Measurements from ENCODE around the gene POLR3E. TPM values are rescaled to one million over a fixed set of nuclear protein-coding genes. Genes with fewer than 3 reads are reported as not detected.

Gene POLR3E, protein sequence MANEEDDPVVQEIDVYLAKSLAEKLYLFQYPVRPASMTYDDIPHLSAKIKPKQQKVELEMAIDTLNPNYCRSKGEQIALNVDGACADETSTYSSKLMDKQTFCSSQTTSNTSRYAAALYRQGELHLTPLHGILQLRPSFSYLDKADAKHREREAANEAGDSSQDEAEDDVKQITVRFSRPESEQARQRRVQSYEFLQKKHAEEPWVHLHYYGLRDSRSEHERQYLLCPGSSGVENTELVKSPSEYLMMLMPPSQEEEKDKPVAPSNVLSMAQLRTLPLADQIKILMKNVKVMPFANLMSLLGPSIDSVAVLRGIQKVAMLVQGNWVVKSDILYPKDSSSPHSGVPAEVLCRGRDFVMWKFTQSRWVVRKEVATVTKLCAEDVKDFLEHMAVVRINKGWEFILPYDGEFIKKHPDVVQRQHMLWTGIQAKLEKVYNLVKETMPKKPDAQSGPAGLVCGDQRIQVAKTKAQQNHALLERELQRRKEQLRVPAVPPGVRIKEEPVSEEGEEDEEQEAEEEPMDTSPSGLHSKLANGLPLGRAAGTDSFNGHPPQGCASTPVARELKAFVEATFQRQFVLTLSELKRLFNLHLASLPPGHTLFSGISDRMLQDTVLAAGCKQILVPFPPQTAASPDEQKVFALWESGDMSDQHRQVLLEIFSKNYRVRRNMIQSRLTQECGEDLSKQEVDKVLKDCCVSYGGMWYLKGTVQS
- total RNA-seq (2022) (95.2 and 96.4 TPM in 2 replicates), Bru-seq, nascent RNA (percentile 84 among the genes with signal in this experiment), BruChase-seq, experiment 1, labeled RNA remaining after a 6-hour chase (percentile 83 among the genes with signal in this experiment), BruChase-seq, experiment 2, labeled RNA remaining after a 2-hour chase (percentile 83 among the genes with signal in this experiment)
- long read RNA-seq, transcript POLR3E-201 (21 exons, 3,697 nt), result major isoform, 21 of 50 reads
- long read RNA-seq, partial matches to known transcripts, result 16 of 50 reads
- long read RNA-seq, other reads (novel, unspliced or antisense), result 11 of 50 reads

DNA sequence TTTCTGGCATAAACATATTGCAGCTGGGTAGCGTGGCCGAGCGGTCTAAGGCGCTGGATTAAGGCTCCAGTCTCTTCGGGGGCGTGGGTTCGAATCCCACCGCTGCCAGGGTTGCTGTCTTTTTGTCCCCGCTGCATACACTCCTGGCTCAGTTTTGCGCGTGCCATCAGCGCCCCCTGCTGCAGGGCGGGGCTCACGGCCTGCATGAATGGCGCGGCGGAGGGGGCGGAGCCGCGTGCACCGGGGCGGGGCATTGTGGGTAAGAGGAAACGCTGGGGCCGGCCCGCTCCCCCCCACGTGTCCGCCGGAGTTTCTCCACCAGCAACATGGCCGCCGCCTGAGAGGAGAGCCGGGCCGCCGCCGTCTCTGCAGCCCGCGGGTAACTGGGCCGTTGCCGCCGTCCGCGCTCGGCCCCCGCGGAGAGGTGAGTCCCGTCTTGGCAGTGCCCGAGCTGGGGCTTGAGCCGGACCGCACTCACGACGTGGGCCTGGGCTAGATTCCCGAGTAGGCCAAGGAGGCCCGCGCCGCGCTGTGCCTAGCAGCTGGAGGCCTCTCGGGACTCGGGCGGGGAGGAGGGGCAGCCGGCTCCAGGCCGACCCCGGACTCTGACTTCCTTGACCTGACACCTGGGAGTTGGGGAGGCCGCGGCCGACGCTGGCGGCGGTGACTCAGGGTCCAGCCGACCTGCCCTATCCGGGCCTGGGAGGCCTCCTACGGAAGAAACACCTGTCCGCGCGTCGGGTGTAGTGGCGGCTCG lies at the start of gene POLR3E:
POLR3E (plus strand) TSS at position 296 of the 757 bp plus-strand sequence. CDS start 5,560 bp downstream, outside the sequence.
- Mint-ChIP-seq H3K4me3 (ENCODE audit: low read depth, unreplicated experiment) (peak within 1 kb of the TSS; percentile 97), H3K4me1 (ENCODE audit: low read depth, unreplicated experiment) (peaks cover 22% of the 10 kb centered on the region), H3K9me3 (ENCODE audit: low read depth, unreplicated experiment) (no peaks in the 10 kb centered on the region), H3K27me3 (ENCODE audit: unreplicated experiment) (no peaks in the 10 kb centered on the region), H3K27ac (ENCODE audit: unreplicated experiment) (peak within 1 kb of the TSS; percentile 99), H3K36me3 (ENCODE audit: insufficient read depth, unreplicated experiment) (peaks cover 42% of the 10 kb centered on the region)
- DNase-seq, result peak; percentile 100
- intact Hi-C loops (cut with micrococcal nuclease; ENCODE audit: unreplicated experiment), result loop anchor here (1.0 to 2.0 kb wide), 3 partner anchors 60 to 102 kb away; no protein-coding TSS in a partner anchor
- CTCF ChIA-PET, result interaction anchor here (0.7 to 2.1 kb wide), 8 partner anchors 61 to 109 kb away, joined by 3 to 15 read pairs (median 3); partner anchors contain the start of gene EEF2K
- TF ChIP-seq, protein P1, sequence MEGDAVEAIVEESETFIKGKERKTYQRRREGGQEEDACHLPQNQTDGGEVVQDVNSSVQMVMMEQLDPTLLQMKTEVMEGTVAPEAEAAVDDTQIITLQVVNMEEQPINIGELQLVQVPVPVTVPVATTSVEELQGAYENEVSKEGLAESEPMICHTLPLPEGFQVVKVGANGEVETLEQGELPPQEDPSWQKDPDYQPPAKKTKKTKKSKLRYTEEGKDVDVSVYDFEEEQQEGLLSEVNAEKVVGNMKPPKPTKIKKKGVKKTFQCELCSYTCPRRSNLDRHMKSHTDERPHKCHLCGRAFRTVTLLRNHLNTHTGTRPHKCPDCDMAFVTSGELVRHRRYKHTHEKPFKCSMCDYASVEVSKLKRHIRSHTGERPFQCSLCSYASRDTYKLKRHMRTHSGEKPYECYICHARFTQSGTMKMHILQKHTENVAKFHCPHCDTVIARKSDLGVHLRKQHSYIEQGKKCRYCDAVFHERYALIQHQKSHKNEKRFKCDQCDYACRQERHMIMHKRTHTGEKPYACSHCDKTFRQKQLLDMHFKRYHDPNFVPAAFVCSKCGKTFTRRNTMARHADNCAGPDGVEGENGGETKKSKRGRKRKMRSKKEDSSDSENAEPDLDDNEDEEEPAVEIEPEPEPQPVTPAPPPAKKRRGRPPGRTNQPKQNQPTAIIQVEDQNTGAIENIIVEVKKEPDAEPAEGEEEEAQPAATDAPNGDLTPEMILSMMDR (IDR thresholded peaks at IDR 0.05; ENCODE audit: unreplicated experiment), result peak; percentile 94
- no TSS peak for BruUV-seq (replicated peaks)

DNA sequence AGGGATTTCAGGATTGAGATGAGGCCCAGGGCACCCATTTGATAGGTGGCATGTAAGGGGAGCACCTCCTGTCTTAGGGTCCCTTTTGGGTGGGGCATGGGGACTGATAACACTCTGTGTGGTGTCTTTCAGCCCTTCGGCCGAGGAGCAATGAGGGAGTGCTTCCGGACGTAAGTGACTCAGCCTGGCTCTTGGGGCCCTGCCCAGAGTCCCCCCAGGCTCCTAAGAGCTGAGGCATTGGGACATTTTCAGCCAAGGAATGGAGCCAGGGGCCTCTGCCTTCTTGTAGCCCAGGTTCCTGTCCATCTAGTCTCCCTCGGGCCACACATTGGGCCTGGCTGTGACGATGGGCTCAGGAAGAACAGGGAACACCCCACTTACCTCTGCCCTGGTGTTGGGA lies 46.7 kb upstream of the POLR3E start:
- intact Hi-C loops (cut with micrococcal nuclease; ENCODE audit: unreplicated experiment), result no loop called here
- TF ChIP-seq, protein P1 (IDR thresholded peaks at IDR 0.05; ENCODE audit: unreplicated experiment), result no peak
- CTCF ChIA-PET, result no interaction called here
- H3K4me3 Mint-ChIP-seq (ENCODE audit: low read depth, unreplicated experiment), result no peak overlapping the region
- H3K27me3 Mint-ChIP-seq (ENCODE audit: unreplicated experiment), result no peaks in the 10 kb centered on the region
- H3K9me3 Mint-ChIP-seq (ENCODE audit: low read depth, unreplicated experiment), result peaks cover 2% of the 10 kb centered on the region
- H3K27ac Mint-ChIP-seq (ENCODE audit: unreplicated experiment), result no peak overlapping the region
- BruUV-seq (replicated peaks), result no TSS peak
- DNase-seq, result no peak
- H3K4me1 Mint-ChIP-seq (ENCODE audit: low read depth, unreplicated experiment), result no peaks in the 10 kb centered on the region
- peaks cover 18% of the 10 kb centered on the region for H3K36me3 Mint-ChIP-seq (ENCODE audit: insufficient read depth, unreplicated experiment)

DNA sequence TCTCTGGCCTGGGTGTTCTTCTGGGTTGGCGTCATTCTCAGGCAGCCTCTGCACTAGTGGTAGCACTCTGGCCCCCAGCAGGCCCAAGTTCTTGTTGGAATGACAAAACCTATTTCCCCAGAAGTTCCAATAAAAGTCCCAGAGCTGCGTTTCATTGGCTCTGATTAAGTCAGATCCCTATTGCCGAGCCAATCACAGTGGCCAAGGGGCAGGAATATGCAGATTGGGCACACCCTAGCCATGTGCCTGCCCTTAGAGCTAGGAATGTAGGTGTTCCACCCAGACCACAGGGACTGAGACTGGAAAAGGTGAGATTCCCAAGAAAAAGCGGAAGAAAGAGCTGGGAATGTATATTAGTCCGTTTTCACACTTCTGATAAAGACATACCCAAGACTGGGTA lies 44.9 kb upstream of the POLR3E start:
- DNase-seq, result no peak
- Mint-ChIP-seq H3K4me1 (ENCODE audit: low read depth, unreplicated experiment) (no peaks in the 10 kb centered on the region), H3K27ac (ENCODE audit: unreplicated experiment) (no peak overlapping the region), H3K27me3 (ENCODE audit: unreplicated experiment) (no peaks in the 10 kb centered on the region), H3K4me3 (ENCODE audit: low read depth, unreplicated experiment) (no peak overlapping the region), H3K36me3 (ENCODE audit: insufficient read depth, unreplicated experiment) (peaks cover 27% of the 10 kb centered on the region), H3K9me3 (ENCODE audit: low read depth, unreplicated experiment) (peaks cover 2% of the 10 kb centered on the region)
- TF ChIP-seq, protein P1 (IDR thresholded peaks at IDR 0.05; ENCODE audit: unreplicated experiment), result no peak
- CTCF ChIA-PET, result no interaction called here
- no TSS peak for BruUV-seq (replicated peaks)
- intact Hi-C loops (cut with micrococcal nuclease; ENCODE audit: unreplicated experiment), result no loop called here

DNA sequence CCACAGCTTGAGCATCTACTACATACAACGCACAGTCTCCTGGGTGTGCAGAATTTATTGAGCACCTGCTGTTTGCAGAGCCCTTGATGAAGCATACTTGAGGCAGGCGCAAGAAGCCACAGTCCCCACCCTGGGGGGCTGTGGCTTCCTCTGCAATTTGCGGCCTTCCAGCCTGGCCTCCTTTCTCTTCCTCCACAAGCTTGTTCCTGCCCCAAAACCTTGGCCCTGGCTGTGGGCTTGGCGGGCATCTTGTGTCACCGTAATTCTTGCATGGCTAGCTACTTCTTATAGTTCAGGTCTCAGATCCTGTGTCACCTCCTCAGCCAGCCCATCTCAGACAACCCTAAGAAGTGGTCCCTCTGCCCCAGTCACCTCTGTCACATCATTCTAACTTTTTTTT lies 43.9 kb upstream of the POLR3E start:
- TF ChIP-seq, protein P1 (IDR thresholded peaks at IDR 0.05; ENCODE audit: unreplicated experiment), result no peak
- DNase-seq, result no peak
- H3K4me1 Mint-ChIP-seq (ENCODE audit: low read depth, unreplicated experiment), result no peaks in the 10 kb centered on the region
- H3K36me3 Mint-ChIP-seq (ENCODE audit: insufficient read depth, unreplicated experiment), result peaks cover 36% of the 10 kb centered on the region
- intact Hi-C loops (cut with micrococcal nuclease; ENCODE audit: unreplicated experiment), result no loop called here
- CTCF ChIA-PET, result interaction anchor here (0.7 kb wide), 1 partner anchor 18 kb away, joined by 8 read pairs; no protein-coding TSS in a partner anchor
- peaks cover 2% of the 10 kb centered on the region for H3K9me3 Mint-ChIP-seq (ENCODE audit: low read depth, unreplicated experiment)
- BruUV-seq (replicated peaks), result no TSS peak
- no peak overlapping the region for H3K27ac Mint-ChIP-seq (ENCODE audit: unreplicated experiment)
- H3K27me3 Mint-ChIP-seq (ENCODE audit: unreplicated experiment), result no peaks in the 10 kb centered on the region
- no peak overlapping the region for H3K4me3 Mint-ChIP-seq (ENCODE audit: low read depth, unreplicated experiment)

All from Calu3 (cell line).